ENCODE measurements around the gene BBOX1.

DNA sequence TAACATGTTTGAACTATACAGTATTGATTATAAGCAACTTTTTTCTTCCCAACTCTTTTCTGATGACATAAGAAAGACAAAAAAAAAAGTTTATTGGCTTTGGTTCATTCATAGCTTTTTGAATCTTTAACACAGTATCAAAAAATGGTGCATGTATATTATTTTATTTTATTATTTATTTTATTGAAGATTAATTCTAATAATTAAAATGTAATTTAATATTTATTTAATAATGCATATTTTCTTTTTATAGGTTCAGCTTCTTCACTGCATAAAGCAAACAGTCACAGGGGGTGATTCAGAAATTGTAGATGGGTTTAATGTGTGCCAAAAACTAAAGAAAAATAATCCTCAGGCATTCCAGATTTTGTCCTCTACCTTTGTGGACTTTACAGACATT lies 78.8 kb downstream of the BBOX1 start:
- TF ChIP-seq POLR2A (IDR thresholded peaks at IDR 0.05; ENCODE audit: low read depth, low read length) (no peak), TAF1 (IDR thresholded peaks at IDR 0.05; ENCODE audit: borderline replicate concordance, low read depth, low read length) (no peak)

Measured in GM12892 (cell line).